Measurements from ENCODE around the gene GALNT2. TPM values are rescaled to one million over a fixed set of nuclear protein-coding genes. Genes with fewer than 3 reads are reported as not detected.

GALNT2 gene
- total and polyA plus RNA-seq, 2 of the 13 experiments (the other 11 are each of a cell fraction or from before 2014, with no cell fraction given): 39.3 to 39.6 TPM

DNA sequence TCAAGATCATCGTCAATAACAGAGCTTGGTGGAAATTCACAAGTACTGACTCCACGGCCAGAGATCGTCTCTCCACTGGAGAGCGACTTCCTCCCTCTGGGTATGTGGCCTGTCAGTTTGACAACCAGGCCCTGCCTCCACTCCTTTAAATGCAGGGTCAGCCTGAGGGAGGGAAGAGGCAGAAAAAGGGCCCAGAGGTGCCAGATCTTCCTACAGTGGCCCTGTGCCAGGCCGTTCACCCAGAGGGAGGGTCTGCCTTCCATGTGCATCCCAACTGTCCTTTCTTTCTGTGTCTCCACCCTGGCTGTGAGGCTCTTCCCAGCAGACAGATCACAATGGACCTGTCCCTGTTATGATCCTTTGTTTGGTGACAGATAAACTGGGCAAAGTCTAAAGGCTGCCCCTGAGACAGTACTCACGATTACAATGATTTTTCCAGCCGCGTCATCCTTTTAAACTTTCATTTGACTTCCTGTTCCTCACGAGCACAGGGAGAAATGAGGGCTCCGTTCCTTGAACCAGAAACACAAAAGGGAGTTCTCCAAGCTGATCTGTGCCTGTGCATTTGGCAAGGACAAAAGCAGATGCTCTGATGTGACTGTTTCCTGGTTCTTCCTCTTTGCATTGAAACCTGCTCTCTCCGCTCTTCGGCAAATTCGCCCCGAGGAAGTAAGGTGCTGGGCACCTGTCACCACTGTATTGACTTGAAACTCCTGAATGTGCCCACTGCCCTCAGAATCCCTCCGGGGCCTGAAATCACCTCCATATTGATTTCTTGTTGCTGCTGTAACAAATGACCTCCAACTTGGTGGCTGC lies 232.4 kb downstream of the GALNT2 start (continued):
- TF ChIP-seq ZNF724P (CRISPR knock-in tag; IDR thresholded peaks at IDR 0.05; ENCODE audit: borderline replicate concordance): 0 out of 2 replicates have a peak, but pooled peaks have one; percentile 24
- TF ChIP-seq MAFF (IDR thresholded peaks at IDR 0.05; ENCODE audit: low read depth, low read length): no peak
- TF ChIP-seq, protein P1, sequence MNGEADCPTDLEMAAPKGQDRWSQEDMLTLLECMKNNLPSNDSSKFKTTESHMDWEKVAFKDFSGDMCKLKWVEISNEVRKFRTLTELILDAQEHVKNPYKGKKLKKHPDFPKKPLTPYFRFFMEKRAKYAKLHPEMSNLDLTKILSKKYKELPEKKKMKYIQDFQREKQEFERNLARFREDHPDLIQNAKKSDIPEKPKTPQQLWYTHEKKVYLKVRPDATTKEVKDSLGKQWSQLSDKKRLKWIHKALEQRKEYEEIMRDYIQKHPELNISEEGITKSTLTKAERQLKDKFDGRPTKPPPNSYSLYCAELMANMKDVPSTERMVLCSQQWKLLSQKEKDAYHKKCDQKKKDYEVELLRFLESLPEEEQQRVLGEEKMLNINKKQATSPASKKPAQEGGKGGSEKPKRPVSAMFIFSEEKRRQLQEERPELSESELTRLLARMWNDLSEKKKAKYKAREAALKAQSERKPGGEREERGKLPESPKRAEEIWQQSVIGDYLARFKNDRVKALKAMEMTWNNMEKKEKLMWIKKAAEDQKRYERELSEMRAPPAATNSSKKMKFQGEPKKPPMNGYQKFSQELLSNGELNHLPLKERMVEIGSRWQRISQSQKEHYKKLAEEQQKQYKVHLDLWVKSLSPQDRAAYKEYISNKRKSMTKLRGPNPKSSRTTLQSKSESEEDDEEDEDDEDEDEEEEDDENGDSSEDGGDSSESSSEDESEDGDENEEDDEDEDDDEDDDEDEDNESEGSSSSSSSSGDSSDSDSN (CRISPR knock-in tag; IDR thresholded peaks at IDR 0.05): no peak
- TF ChIP-seq KLF11 (CRISPR knock-in tag; IDR thresholded peaks at IDR 0.05): no peak
- TF ChIP-seq ZNF292 (CRISPR knock-in tag; IDR thresholded peaks at IDR 0.05; ENCODE audit: borderline replicate concordance, low read depth): peak; percentile 59; the same call in 1 of the 2 replicates
- no peak for TF ChIP-seq KMT2A (CRISPR knock-in tag; IDR thresholded peaks at IDR 0.05)
- TF ChIP-seq KDM2A (CRISPR knock-in tag; IDR thresholded peaks at IDR 0.05; ENCODE audit: borderline replicate concordance, low read depth): peak; percentile 22; the same call in 1 of the 2 replicates
- TF ChIP-seq ELF4 (CRISPR knock-in tag; IDR thresholded peaks at IDR 0.05; ENCODE audit: borderline replicate concordance): no peak
- TF ChIP-seq, protein P2, sequence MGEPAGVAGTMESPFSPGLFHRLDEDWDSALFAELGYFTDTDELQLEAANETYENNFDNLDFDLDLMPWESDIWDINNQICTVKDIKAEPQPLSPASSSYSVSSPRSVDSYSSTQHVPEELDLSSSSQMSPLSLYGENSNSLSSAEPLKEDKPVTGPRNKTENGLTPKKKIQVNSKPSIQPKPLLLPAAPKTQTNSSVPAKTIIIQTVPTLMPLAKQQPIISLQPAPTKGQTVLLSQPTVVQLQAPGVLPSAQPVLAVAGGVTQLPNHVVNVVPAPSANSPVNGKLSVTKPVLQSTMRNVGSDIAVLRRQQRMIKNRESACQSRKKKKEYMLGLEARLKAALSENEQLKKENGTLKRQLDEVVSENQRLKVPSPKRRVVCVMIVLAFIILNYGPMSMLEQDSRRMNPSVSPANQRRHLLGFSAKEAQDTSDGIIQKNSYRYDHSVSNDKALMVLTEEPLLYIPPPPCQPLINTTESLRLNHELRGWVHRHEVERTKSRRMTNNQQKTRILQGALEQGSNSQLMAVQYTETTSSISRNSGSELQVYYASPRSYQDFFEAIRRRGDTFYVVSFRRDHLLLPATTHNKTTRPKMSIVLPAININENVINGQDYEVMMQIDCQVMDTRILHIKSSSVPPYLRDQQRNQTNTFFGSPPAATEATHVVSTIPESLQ (CRISPR knock-in tag; conservative IDR thresholded peaks at IDR 0.05): no peak
- peak; percentile 37; the same call in 1 of the 2 replicates for TF ChIP-seq IRF2 (CRISPR knock-in tag; IDR thresholded peaks at IDR 0.05)
- TF ChIP-seq, protein P3, sequence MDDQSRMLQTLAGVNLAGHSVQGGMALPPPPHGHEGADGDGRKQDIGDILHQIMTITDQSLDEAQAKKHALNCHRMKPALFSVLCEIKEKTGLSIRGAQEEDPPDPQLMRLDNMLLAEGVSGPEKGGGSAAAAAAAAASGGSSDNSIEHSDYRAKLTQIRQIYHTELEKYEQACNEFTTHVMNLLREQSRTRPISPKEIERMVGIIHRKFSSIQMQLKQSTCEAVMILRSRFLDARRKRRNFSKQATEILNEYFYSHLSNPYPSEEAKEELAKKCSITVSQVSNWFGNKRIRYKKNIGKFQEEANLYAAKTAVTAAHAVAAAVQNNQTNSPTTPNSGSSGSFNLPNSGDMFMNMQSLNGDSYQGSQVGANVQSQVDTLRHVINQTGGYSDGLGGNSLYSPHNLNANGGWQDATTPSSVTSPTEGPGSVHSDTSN (CRISPR knock-in tag; IDR thresholded peaks at IDR 0.05; ENCODE audit: borderline replicate concordance): no peak
- TF ChIP-seq ETV5 (CRISPR knock-in tag; IDR thresholded peaks at IDR 0.05; ENCODE audit: borderline replicate concordance): peak; percentile 36; the same call in 1 of the 2 replicates
- no peak for TF ChIP-seq ARID2 (CRISPR knock-in tag; IDR thresholded peaks at IDR 0.05; ENCODE audit: borderline replicate concordance)
- TF ChIP-seq SOX5 (CRISPR knock-in tag; IDR thresholded peaks at IDR 0.05; ENCODE audit: borderline replicate concordance): peak; percentile 96
- no peak for TF ChIP-seq HNRNPH1 (optimal IDR thresholded peaks at IDR 0.05; ENCODE audit: low read depth, low read length)
- TF ChIP-seq GATAD1 (CRISPR knock-in tag; IDR thresholded peaks at IDR 0.05): 0 out of 2 replicates have a peak, but pooled peaks have one; percentile 25
- TF ChIP-seq, protein P4, sequence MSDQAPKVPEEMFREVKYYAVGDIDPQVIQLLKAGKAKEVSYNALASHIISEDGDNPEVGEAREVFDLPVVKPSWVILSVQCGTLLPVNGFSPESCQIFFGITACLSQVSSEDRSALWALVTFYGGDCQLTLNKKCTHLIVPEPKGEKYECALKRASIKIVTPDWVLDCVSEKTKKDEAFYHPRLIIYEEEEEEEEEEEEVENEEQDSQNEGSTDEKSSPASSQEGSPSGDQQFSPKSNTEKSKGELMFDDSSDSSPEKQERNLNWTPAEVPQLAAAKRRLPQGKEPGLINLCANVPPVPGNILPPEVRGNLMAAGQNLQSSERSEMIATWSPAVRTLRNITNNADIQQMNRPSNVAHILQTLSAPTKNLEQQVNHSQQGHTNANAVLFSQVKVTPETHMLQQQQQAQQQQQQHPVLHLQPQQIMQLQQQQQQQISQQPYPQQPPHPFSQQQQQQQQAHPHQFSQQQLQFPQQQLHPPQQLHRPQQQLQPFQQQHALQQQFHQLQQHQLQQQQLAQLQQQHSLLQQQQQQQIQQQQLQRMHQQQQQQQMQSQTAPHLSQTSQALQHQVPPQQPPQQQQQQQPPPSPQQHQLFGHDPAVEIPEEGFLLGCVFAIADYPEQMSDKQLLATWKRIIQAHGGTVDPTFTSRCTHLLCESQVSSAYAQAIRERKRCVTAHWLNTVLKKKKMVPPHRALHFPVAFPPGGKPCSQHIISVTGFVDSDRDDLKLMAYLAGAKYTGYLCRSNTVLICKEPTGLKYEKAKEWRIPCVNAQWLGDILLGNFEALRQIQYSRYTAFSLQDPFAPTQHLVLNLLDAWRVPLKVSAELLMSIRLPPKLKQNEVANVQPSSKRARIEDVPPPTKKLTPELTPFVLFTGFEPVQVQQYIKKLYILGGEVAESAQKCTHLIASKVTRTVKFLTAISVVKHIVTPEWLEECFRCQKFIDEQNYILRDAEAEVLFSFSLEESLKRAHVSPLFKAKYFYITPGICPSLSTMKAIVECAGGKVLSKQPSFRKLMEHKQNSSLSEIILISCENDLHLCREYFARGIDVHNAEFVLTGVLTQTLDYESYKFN (CRISPR knock-in tag; conservative IDR thresholded peaks at IDR 0.05): peak; percentile 57
- TF ChIP-seq ZBTB3 (CRISPR knock-in tag; IDR thresholded peaks at IDR 0.05; ENCODE audit: borderline replicate concordance, low read depth): no peak
- TF ChIP-seq CAMTA2 (CRISPR knock-in tag; IDR thresholded peaks at IDR 0.05; ENCODE audit: borderline replicate concordance): no peak

Data from HepG2 (cell line).